ENCODE measurements around the gene PDGFRA. TPM values are rescaled to one million over a fixed set of nuclear protein-coding genes. Genes with fewer than 3 reads are reported as not detected.

PDGFRA gene
- total RNA-seq, 1 experiment from 2014 or later: 6.8 TPM

- DNase-seq: no peak
- Histone ChIP-seq H3K79me1 (ENCODE audit: insufficient read depth, low read depth, low read length, poor library complexity, severe bottlenecking) (no peaks in the 10 kb centered on the region), H4K20me1 (ENCODE audit: control insufficient read depth, insufficient read depth, insufficient read length) (no peaks in the 10 kb centered on the region), H3K79me2 (ENCODE audit: insufficient read depth, low read length) (no peaks in the 10 kb centered on the region), H3K23ac (ENCODE audit: insufficient read length, low read depth, low read length) (no peak overlapping the region), H3K9me3 (ENCODE audit: control insufficient read depth, low read depth, low read length) (no peaks in the 10 kb centered on the region), H3K4me2 (ENCODE audit: insufficient read depth, insufficient read length, low read length) (no peak overlapping the region), H3K4me1 (ENCODE audit: insufficient read depth, low read length) (no peaks in the 10 kb centered on the region), H3K27ac (ENCODE audit: insufficient read length, low read depth, low read length) (no peak overlapping the region), H2BK15ac (ENCODE audit: low read depth, low read length) (no peak overlapping the region), H2BK20ac (ENCODE audit: low read depth, low read length, poor library complexity, severe bottlenecking) (no peak overlapping the region), H2BK5ac (ENCODE audit: insufficient read length, low read length) (no peak overlapping the region), H3K9ac (ENCODE audit: extremely low read depth, insufficient read length, low read length) (no peak overlapping the region), H3K23me2 (ENCODE audit: insufficient read length, low read depth, low read length, poor library complexity, severe bottlenecking) (no peaks in the 10 kb centered on the region), H3K18ac (ENCODE audit: insufficient read length, low read depth, low read length) (no peak overlapping the region), H2AK5ac (ENCODE audit: insufficient read length, low read length) (no peak overlapping the region), H2BK120ac (ENCODE audit: low read depth, low read length, poor library complexity, severe bottlenecking) (no peak overlapping the region), H2AFZ (ENCODE audit: low read length) (no peak overlapping the region), H4K5ac (ENCODE audit: insufficient read length, low read depth, low read length) (no peak overlapping the region), H4K8ac (replicated peaks; ENCODE audit: insufficient read length, low read depth, low read length) (no peak overlapping the region), H3T11ph (ENCODE audit: low read length) (no peak overlapping the region), H2BK12ac (ENCODE audit: insufficient read length, low read depth, low read length) (no peak overlapping the region), H3K4ac (ENCODE audit: low read depth, low read length) (no peak overlapping the region), H3K14ac (ENCODE audit: insufficient read depth, low read length) (no peak overlapping the region), H4K91ac (ENCODE audit: insufficient read length, low read depth, low read length) (no peak overlapping the region), H3K56ac (ENCODE audit: insufficient read length, low read depth, low read length) (no peak overlapping the region), H3K27me3 (ENCODE audit: insufficient read depth, low read length) (no peaks in the 10 kb centered on the region)
- Mint-ChIP-seq H3K27ac (no peak overlapping the region), H3K27me3 (ENCODE audit: low read depth) (peaks cover 4% of the 10 kb centered on the region; the same call in 1 of the 2 replicates), H3K9me3 (peaks cover 3 to 6% of the 10 kb centered on the region in 2 experiments; a peak in 4 of 5 replicates), H3K36me3 (ENCODE audit: insufficient read depth in 1 of 3, low read depth in 3 of 3) (peaks cover 0 to 2% (median 2%) of the 10 kb centered on the region in 3 experiments; a peak in 1 of 7 replicates), H3K4me1 (peaks cover 5 to 6% of the 10 kb centered on the region in 2 experiments), H3K4me3 (no peak overlapping the region)
- TF ChIP-seq CTCF (conservative IDR thresholded peaks at IDR 0.05): no peak
- no CpG with 5 or more reads among the region's 2 CpGs for WGBS (ENCODE audit: extremely low coverage, insufficient read length, low lambda C conversion rate)
Measured at GRCh38 chr4:54209617-54210016, 19.5 kb upstream of the PDGFRA start.
